Measurements from ENCODE around the gene BEAN1. TPM values are rescaled to one million over a fixed set of nuclear protein-coding genes. Genes with fewer than 3 reads are reported as not detected.

The BEAN1 gene
- total and polyA plus RNA-seq, 2 experiments from 2014 or later: 0.07 to 0.10 TPM

GRCh38 chr16:66522816-66523590 is 95.9 kb downstream of the BEAN1 start:
- H3K9me3 Mint-ChIP-seq: no peaks in the 10 kb centered on the region
- H3K36me3 ChIP-seq (ENCODE audit: insufficient read depth): no peaks in the 10 kb centered on the region
- no peak overlapping the region for H3K27ac Mint-ChIP-seq
- no peaks in the 10 kb centered on the region for H3K79me2 ChIP-seq (replicated peaks; ENCODE audit: insufficient read depth)
- no peak overlapping the region for H3K4me3 ChIP-seq
- no peaks in the 10 kb centered on the region for H3K9me2 ChIP-seq (ENCODE audit: insufficient read depth)
- H2AFZ ChIP-seq: no peak overlapping the region
- no peak overlapping the region for H3K4me2 ChIP-seq
- no peaks in the 10 kb centered on the region for H3K4me1 ChIP-seq (ENCODE audit: insufficient read depth)
- DNase-seq (ENCODE audit: low spot score) (no peak), ATAC-seq (no peak)
- no peaks in the 10 kb centered on the region for H3F3A ChIP-seq (replicated peaks; ENCODE audit: low read depth)
- no peaks in the 10 kb centered on the region for H3K4me1 Mint-ChIP-seq
- no peak for TF ChIP-seq ZNF331 (CRISPR knock-in tag; IDR thresholded peaks at IDR 0.05; ENCODE audit: low read depth)
- no peak for TF ChIP-seq ZNF114 (CRISPR knock-in tag; IDR thresholded peaks at IDR 0.05)
- TF ChIP-seq REST (IDR thresholded peaks at IDR 0.05; ENCODE audit: unreplicated experiment): no peak
- no peak for TF ChIP-seq NANOG (IDR thresholded peaks at IDR 0.05; ENCODE audit: borderline replicate concordance)
- TF ChIP-seq POLR2AphosphoS5 (IDR thresholded peaks at IDR 0.05; ENCODE audit: low read depth): no peak
- TF ChIP-seq JUNB (IDR thresholded peaks at IDR 0.05; ENCODE audit: unreplicated experiment): no peak
- no peak for TF ChIP-seq EZH2phosphoT487 (IDR thresholded peaks at IDR 0.05; ENCODE audit: unreplicated experiment)
- no peak for TF ChIP-seq STAT1 (IDR thresholded peaks at IDR 0.05; ENCODE audit: unreplicated experiment)
- no peak for TF ChIP-seq CTCF (conservative IDR thresholded peaks at IDR 0.05; ENCODE audit: low read depth in 2 of 2)
- no peak for TF ChIP-seq ETS1 (IDR thresholded peaks at IDR 0.05)
- no peak for TF ChIP-seq EZH2 (IDR thresholded peaks at IDR 0.05; ENCODE audit: low read depth, unreplicated experiment)
- no peak for TF ChIP-seq CREB1 (CRISPR knock-in tag; IDR thresholded peaks at IDR 0.05; ENCODE audit: low read depth)
- TF ChIP-seq ZNF462 (CRISPR knock-in tag; IDR thresholded peaks at IDR 0.05): no peak
- H3K27me3 ChIP-seq (ENCODE audit: insufficient read depth): no peaks in the 10 kb centered on the region
- H3K27ac ChIP-seq (ENCODE audit: low read depth): no peak overlapping the region
- no peaks in the 10 kb centered on the region; the same call in 1 of the 2 replicates for H4K20me1 ChIP-seq (replicated peaks; ENCODE audit: insufficient read depth)
- H3K27me3 Mint-ChIP-seq (ENCODE audit: insufficient read depth, low read depth, poor library complexity): peaks cover 4% of the 10 kb centered on the region
- H3K4me3 Mint-ChIP-seq: no peak overlapping the region
- H3K36me3 Mint-ChIP-seq (ENCODE audit: low read depth): peaks cover 2% of the 10 kb centered on the region; the same call in 1 of the 3 replicates

Measured in GM23338 (cell line).